Adrenal gland (tissue), 12 donors: ENCODE measurements around the gene ATP6V1F. TPM values are rescaled to one million over a fixed set of nuclear protein-coding genes. Genes with fewer than 3 reads are reported as not detected.

Experiments
- DNase-seq, 7 donors: peaks; one replicate each; pipeline ENCODE4 v3.0.0-alpha.2; 2019 to 2020
- H3K27ac ChIP-seq, 5 donors: fragments of 200-600 bp; sonication (generic) in 4 of 5; 1 replicate in 3 of 5; 2 replicates in 2 of 5; pipeline versions ENCODE4 v1.5.1 to v1.8.0; 2016 to 2020; ENCODE audit warnings: mild to moderate bottlenecking in 1 of 5
- H3K27me3 ChIP-seq: fragments of 200-600 bp; 2 replicates; pipeline ENCODE4 v1.8.0; 2021
- H3K36me3 ChIP-seq, 2 donors: fragments of 200-600 bp; replicated peaks in 1 of 2; 1 replicate in 1 of 2; 2 replicates in 1 of 2; pipeline versions ENCODE4 v1.5.1 to v1.8.0; 2018 to 2022
- H3K4me1 ChIP-seq, 2 donors: fragments of 200-600 bp; replicated peaks in 1 of 2; 1 replicate in 1 of 2; 2 replicates in 1 of 2; pipeline versions ENCODE4 v1.5.1 to v1.8.0; 2018 to 2021
- H3K4me3 ChIP-seq, 4 donors: fragments of 200-600 bp; sonication (generic) in 3 of 4; one replicate each; pipeline ENCODE4 v1.5.1; 2016 to 2018
- H3K9me3 ChIP-seq, 3 donors: fragments of 200-600 bp; sonication (generic) in 1 of 3; replicated peaks in 1 of 3; 1 replicate in 2 of 3; 2 replicates in 1 of 3; pipeline versions ENCODE4 v1.5.1 to v1.8.0; 2016 to 2021
- CTCF ChIP-seq, 6 experiments: fragments of 450-650 bp in 4 of 6; fragments of 200-600 bp in 2 of 6; sonication (generic) in 1 of 6; IDR thresholded peaks; 1 replicate in 5 of 6; 2 replicates in 1 of 6; pipeline versions ENCODE4 v1.5.1 to v1.8.0; 2016 to 2021; ENCODE audit warnings: antibody characterized with exemption in 6 of 6, mild to moderate bottlenecking in 2 of 6, moderate library complexity in 1 of 6
- POLR2A ChIP-seq, 2 donors: fragments of 450-650 bp; IDR thresholded peaks; one replicate each; pipeline ENCODE4 v1.6.1; 2017; ENCODE audit warnings: antibody characterized with exemption in 2 of 2, mild to moderate bottlenecking in 2 of 2, moderate library complexity in 1 of 2
- WGBS, 4 donors: extraction: QIAGEN DNeasy Blood & Tissue Kit in 2 of 4; methylation state at CpG; one replicate each; pipeline versions ENCODE4 v1.1.5 to v1.1.7; 2013 to 2017; 5-methylcytosine and 5-hydroxymethylcytosine counted together
- intact Hi-C, 2 donors: fragments of 100-400 bp; cut with DNase I; formaldehyde crosslinking; loops; one replicate each; pipeline versions ENCODE4 v1.14.1 to v1.15.0; 2022 to 2023
- polyA plus RNA-seq, 3 donors: library from polyadenylated mRNA; stranded (reverse); fragments of 200-250 nt in 2 of 3; fragments of 350-450 nt in 1 of 3; fragmentation: Illumina TruSeq in 1 of 3; extraction: RNeasy Lipid Tissue Mini Kit (QIAGEN cat#74804) in 1 of 3; gene quantifications; one replicate each; pipeline ENCODE4 v1.2.3, GENCODE V29; 2013 to 2014
- total RNA-seq, 9 donors: library from RNA; depleted of rRNA in 4 of 9; stranded (reverse); fragments of >200 nt in 4 of 9; fragments of 120-200 nt in 1 of 9; fragmentation: NEBNext Ultra II Directional in 1 of 9; extraction: Animal tissue kit (Norgen Biotek cat#: 25700) in 1 of 9; gene quantifications; one replicate each; pipeline versions ENCODE4 v1.1.0 to v1.2.4, GENCODE V29; 2013 to 2023
- donor health status: healthy with polysubstance abuse.
- donor health status: Bipolar disorder and iron deficiency.
- donor health status: DM: yes; HTN: yes; CAD: no.
- donor health status: DM: no; HTN: no; CAD: no.
- donor health status: DM: no; HTN: no; CAD: no.
- donor health status: DM: yes; HTN: yes; CAD: no.

ATP6V1F gene
- total and polyA plus RNA-seq, 12 donors, result 94.6 to 334 (median 183) TPM

DNA sequence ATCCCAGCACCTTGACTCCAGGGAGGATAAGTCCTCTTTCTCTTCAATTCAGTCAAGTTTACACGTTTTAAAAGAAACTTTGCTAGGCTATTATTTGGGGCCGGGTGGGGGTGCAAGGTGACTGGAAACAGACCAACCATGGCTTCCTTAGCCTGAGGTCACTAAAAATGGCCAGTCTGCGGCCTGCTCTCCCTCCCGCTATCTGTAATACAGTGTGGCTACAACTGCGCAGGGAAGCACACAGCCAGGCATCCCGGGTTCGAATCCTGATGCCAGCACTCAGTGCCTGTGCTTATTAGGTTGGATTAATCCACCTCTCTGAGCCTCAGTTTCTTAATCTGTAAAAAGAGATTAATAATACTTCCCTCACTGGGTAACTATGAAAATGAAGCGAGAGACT is 19.5 kb downstream of the ATP6V1F start:
- Histone ChIP-seq H3K27ac (no peak overlapping the region), H3K4me3 (no peak overlapping the region), H3K4me1 (no peaks in the 10 kb centered on the region), H3K27me3 (no peaks in the 10 kb centered on the region), H3K36me3 (no peaks in the 10 kb centered on the region), H3K9me3 (no peaks in the 10 kb centered on the region)
- WGBS, 4 donors, result 81 to 89% (median 83%) methylated on average over 8 of the region's 8 CpGs
- intact Hi-C loops, result loop anchor here in 1 of 2 donors (5.0 kb wide), 2 partner anchors 270 to 410 kb away; no protein-coding TSS in a partner anchor
- DNase-seq, result no peak
- TF ChIP-seq CTCF (IDR thresholded peaks at IDR 0.05), result no peak
- no peak for TF ChIP-seq POLR2A (IDR thresholded peaks at IDR 0.05)

- Histone ChIP-seq H3K4me3 (no peak overlapping the region), H3K27me3 (no peaks in the 10 kb centered on the region), H3K4me1 (no peaks in the 10 kb centered on the region), H3K36me3 (no peaks in the 10 kb centered on the region), H3K9me3 (no peaks in the 10 kb centered on the region), H3K27ac (no peak overlapping the region)
- intact Hi-C loops, result loop anchor here in 1 of 2 donors (5.0 kb wide), 2 partner anchors 272 to 412 kb away; no protein-coding TSS in a partner anchor
- TF ChIP-seq POLR2A (IDR thresholded peaks at IDR 0.05) (no peak), CTCF (IDR thresholded peaks at IDR 0.05) (peak; percentile 82 to 95 (median 88))
- peak; percentile 70 to 89 (median 81) for DNase-seq
- 18 to 44% (median 33%) methylated on average over 12 to 19 of the region's 19 CpGs for WGBS, 4 donors
Measured at GRCh38 chr7:128883622-128884448, 21.2 kb downstream of the ATP6V1F start.

DNA sequence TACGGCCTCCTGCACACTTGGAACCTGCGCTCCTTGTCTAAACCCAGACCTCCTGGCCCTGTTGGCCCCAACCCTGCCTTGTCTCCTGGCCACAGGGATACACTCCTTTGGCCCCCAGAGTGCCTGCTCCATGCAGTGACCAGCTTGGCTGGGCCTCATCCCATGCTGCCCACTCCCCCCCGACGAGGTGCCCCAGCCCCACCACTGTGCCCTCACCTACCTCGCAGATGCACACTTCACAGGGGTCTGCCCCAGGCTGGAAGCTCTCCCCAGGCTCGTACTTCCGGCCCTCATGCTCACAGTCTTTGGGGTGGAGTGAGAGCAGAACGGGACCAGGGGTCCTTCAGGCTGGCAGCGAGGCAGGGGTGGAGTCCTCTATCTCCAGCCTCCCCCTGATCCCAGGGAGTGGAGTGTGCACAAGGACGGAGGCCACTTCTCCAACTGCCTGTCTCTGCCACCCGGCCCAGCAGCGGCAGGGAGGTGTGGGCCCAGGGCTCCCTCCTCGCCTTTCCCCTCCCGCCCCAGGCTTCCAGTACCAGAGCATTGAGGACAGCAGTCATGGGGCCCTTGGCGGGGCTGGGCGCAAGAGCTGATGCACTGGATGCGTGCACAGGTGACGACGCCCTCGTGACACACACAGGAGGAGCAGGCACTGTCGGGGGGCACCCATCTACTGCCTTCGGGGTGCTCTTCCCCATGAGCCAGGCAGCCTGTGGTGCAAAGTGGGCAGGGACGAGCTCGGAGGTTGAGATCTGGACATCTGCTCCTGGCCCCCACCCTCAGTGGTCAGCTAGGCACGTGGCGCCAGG is 22.1 kb downstream of the ATP6V1F start:
- H3K9me3 ChIP-seq, result no peaks in the 10 kb centered on the region
- H3K4me1 ChIP-seq, result no peaks in the 10 kb centered on the region
- H3K36me3 ChIP-seq, result no peaks in the 10 kb centered on the region
- no peak overlapping the region for H3K4me3 ChIP-seq
- intact Hi-C loops, result loop anchor here in 1 of 2 donors (5.0 kb wide), 2 partner anchors 272 to 412 kb away; no protein-coding TSS in a partner anchor
- no peak for DNase-seq
- TF ChIP-seq CTCF (IDR thresholded peaks at IDR 0.05) (no peak), POLR2A (IDR thresholded peaks at IDR 0.05) (no peak)
- WGBS, 4 donors, result 82 to 91% (median 82%) methylated on average over 12 to 26 of the region's 26 CpGs
- no peak overlapping the region for H3K27ac ChIP-seq
- no peaks in the 10 kb centered on the region for H3K27me3 ChIP-seq
